ENCODE results near the gene ISM2.

ISM2 gene

GRCh38 chr14:77523109-77523508, 24.5 kb upstream of the ISM2 start:
- no peaks in the 10 kb centered on the region for H3K9me3 ChIP-seq (ENCODE audit: insufficient read depth, low read length, severe bottlenecking)
- no peak overlapping the region for H3K27ac ChIP-seq (ENCODE audit: low read length)
- no peaks in the 10 kb centered on the region for H3K27me3 ChIP-seq (ENCODE audit: insufficient read depth, low read length, poor library complexity)
- no peak overlapping the region for H3K4me3 ChIP-seq (ENCODE audit: low read depth in 1 of 2, low read length in 2 of 2)
- no peak overlapping the region for H3K4me2 ChIP-seq (ENCODE audit: insufficient read depth, low read length)
- TF ChIP-seq CTCF (IDR thresholded peaks at IDR 0.05; ENCODE audit: borderline replicate concordance, extremely low read depth, low read length, poor library complexity, severe bottlenecking): no peak
- no peak for TF ChIP-seq EZH2 (IDR thresholded peaks at IDR 0.05; ENCODE audit: borderline replicate concordance, low read depth, low read length, severe bottlenecking)
- no peaks in the 10 kb centered on the region for H3K4me1 ChIP-seq (ENCODE audit: insufficient read depth, low read length)
- no peak for ATAC-seq (ENCODE audit: insufficient read depth, low read depth)
- DNase-seq: no peak
- no peak overlapping the region for H3K9ac ChIP-seq (ENCODE audit: low read depth, low read length)
- H4K20me1 ChIP-seq (ENCODE audit: insufficient read depth, low read length): no peaks in the 10 kb centered on the region
- peaks cover 32% of the 10 kb centered on the region for H3K36me3 ChIP-seq (ENCODE audit: insufficient read depth, low read length)
- H3K79me2 ChIP-seq (ENCODE audit: insufficient read depth, low read length): no peaks in the 10 kb centered on the region
- H2AFZ ChIP-seq (ENCODE audit: low read depth, low read length): no peak overlapping the region

GRCh38 chr14:77520555-77520954, 21.9 kb upstream of the ISM2 start:
- peaks cover 47% of the 10 kb centered on the region for H3K36me3 ChIP-seq (ENCODE audit: insufficient read depth, low read length)
- no peak overlapping the region for H3K4me2 ChIP-seq (ENCODE audit: insufficient read depth, low read length)
- no peaks in the 10 kb centered on the region for H3K27me3 ChIP-seq (ENCODE audit: insufficient read depth, low read length, poor library complexity)
- no peaks in the 10 kb centered on the region for H4K20me1 ChIP-seq (ENCODE audit: insufficient read depth, low read length)
- ATAC-seq (ENCODE audit: insufficient read depth, low read depth) (no peak), DNase-seq (no peak)
- no peaks in the 10 kb centered on the region for H3K9me3 ChIP-seq (ENCODE audit: insufficient read depth, low read length, severe bottlenecking)
- H3K9ac ChIP-seq (ENCODE audit: low read depth, low read length): no peak overlapping the region
- no peak overlapping the region for H2AFZ ChIP-seq (ENCODE audit: low read depth, low read length)
- no peaks in the 10 kb centered on the region for H3K79me2 ChIP-seq (ENCODE audit: insufficient read depth, low read length)
- H3K4me3 ChIP-seq (ENCODE audit: low read depth in 1 of 2, low read length in 2 of 2): no peak overlapping the region
- TF ChIP-seq CTCF (IDR thresholded peaks at IDR 0.05; ENCODE audit: borderline replicate concordance, extremely low read depth, low read length, poor library complexity, severe bottlenecking): no peak
- no peak for TF ChIP-seq EZH2 (IDR thresholded peaks at IDR 0.05; ENCODE audit: borderline replicate concordance, low read depth, low read length, severe bottlenecking)
- no peaks in the 10 kb centered on the region for H3K4me1 ChIP-seq (ENCODE audit: insufficient read depth, low read length)
- H3K27ac ChIP-seq (ENCODE audit: low read length): no peak overlapping the region

GRCh38 chr14:77516126-77516525, 17.5 kb upstream of the ISM2 start:
- DNase-seq: no peak
- Histone ChIP-seq H2AFZ (ENCODE audit: low read depth, low read length) (no peak overlapping the region), H4K20me1 (ENCODE audit: insufficient read depth, low read length) (no peaks in the 10 kb centered on the region), H3K4me3 (ENCODE audit: low read depth in 1 of 2, low read length in 2 of 2) (no peak overlapping the region), H3K27me3 (ENCODE audit: insufficient read depth, low read length, poor library complexity) (no peaks in the 10 kb centered on the region), H3K4me1 (ENCODE audit: insufficient read depth, low read length) (no peaks in the 10 kb centered on the region), H3K9ac (ENCODE audit: low read depth, low read length) (no peak overlapping the region), H3K79me2 (ENCODE audit: insufficient read depth, low read length) (no peaks in the 10 kb centered on the region), H3K4me2 (ENCODE audit: insufficient read depth, low read length) (no peak overlapping the region), H3K27ac (ENCODE audit: low read length) (no peak overlapping the region), H3K36me3 (ENCODE audit: insufficient read depth, low read length) (peaks cover 60% of the 10 kb centered on the region), H3K9me3 (ENCODE audit: insufficient read depth, low read length, severe bottlenecking) (no peaks in the 10 kb centered on the region)
- TF ChIP-seq EZH2 (IDR thresholded peaks at IDR 0.05; ENCODE audit: borderline replicate concordance, low read depth, low read length, severe bottlenecking): no peak
- TF ChIP-seq CTCF (IDR thresholded peaks at IDR 0.05; ENCODE audit: borderline replicate concordance, extremely low read depth, low read length, poor library complexity, severe bottlenecking): no peak
- no peak for ATAC-seq (ENCODE audit: insufficient read depth, low read depth)

All from DND-41 (cell line).